CD4-positive, alpha-beta T cell treated with Interferon gamma for 1 hour (primary cell): ENCODE measurements around the gene SH3BP5.
A peak's percentile ranks its signal among the peaks of the same experiment; 100 is the strongest.

ENCODE experiments used
- DNase-seq: peaks from one replicate; pipeline ENCODE4 v3.0.0-alpha.2; 2020

Gene SH3BP5

DNA sequence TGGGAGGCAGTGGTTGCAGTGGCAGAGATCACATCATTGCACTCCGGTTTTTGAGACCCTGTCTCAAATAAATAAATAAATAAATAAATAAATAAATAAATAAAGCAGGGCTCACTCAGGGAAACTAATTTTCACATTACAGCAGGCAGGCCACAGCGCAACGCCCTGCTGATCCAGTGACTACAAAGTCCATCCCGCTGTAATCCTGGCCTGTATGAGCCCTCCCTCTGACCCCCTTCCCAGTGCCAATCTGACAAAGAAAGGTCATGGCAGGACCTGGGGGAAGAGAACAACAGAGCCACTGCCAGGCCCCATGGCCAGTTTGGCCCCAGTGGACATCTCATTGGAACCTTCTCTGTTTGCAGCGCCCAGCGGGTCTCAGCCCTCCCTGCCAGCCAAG lies 9.3 kb downstream of the SH3BP5 start:
- DNase-seq = no peak

DNA sequence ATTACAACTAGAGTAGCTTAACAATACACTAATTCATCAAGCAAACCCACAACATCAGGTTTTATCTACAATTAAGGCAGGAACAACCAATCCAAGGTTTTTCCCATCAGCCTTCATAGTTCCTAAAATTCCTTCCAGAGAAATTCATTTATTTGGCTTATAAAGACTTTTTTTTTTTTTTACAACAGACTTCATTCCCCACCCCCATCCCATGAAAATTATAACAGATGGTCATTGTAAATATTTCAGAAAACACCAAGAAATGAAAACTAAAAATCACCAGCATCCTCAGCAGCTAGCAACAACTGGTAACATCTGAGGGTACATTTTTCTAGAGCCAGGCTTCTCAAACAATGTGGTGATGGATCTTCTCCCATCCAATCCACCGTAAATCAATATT lies 11.0 kb downstream of the SH3BP5 start:
- DNase-seq = no peak

DNA sequence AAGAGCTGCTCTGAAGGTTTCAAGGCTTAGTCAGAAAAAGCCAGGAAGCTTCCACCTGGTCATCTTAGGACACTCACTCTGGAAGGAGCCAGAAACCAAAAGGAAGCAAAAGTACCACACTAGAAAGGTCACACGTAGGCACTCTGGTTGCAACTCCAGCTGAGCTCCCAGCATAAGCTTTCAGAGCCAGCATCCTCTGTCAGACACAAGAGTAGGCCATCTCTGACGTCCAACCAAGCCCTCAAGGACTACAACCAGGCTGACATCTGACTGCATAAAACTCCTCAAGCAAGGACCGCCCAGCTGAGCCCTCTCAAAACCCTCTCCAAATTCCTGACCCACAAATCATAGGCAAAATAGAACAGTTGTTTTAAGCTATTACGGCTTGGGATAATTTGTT lies 12.8 kb downstream of the SH3BP5 start:
- no peak for DNase-seq

DNA sequence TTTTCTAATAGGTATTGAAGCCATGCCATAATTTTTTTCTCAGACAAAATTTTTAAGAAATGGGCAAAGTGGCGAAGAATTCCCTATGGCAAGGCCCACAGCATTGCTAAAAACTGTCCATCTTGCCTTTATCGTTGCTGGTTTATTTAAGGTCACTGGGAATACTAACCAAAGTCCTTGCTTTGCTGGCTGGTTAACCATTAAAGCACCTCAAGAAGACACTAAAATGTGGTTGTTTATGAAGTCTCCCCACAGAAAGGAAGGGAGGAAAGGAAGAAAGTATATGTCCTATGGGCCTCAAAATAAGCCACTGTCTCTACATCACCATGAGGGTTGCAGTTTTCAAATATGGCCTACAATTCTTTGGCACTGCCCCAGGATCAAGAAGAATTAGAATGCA lies 13.2 kb downstream of the SH3BP5 start:
- no peak for DNase-seq

DNA sequence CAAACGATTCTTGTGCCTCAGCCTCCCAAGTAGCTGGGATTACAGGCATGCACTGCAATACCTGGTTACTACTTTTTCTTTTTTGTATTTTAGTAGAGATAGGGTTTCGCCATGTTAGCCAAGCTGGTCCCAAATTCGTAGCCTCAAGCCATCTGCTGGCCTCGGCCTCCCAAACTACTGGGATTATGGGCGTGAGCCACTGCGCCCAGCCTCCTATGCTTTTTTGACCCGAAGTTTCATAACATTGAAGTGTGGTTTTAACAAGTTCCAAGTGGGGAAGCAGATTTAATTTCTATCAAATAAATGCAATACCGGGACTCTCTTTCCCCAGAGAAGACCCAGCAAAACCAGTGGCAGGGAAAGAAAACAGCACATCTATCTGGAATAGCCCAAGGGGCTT lies 13.7 kb downstream of the SH3BP5 start:
- DNase-seq = no peak

DNA sequence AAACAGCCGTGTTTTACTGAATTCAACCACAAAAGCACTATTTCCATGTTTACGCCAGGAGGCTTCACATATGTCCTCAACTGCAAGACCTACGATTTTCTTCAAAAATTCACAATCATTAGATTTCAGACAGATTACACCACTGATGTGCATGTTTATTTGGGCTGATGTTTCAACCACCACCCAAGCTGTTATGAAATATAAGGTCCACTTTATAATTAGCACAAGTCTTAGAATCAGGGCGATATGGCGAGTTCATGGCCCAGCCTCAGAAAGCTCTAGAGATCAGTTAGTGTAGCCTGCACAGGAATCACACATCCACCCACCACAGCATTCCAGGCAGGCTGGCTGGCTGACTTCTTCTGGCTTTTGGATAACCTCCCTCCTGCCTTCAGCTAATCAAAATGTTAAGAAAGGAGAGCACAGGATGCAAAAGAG lies 15.4 kb downstream of the SH3BP5 start:
- no peak for DNase-seq

DNA sequence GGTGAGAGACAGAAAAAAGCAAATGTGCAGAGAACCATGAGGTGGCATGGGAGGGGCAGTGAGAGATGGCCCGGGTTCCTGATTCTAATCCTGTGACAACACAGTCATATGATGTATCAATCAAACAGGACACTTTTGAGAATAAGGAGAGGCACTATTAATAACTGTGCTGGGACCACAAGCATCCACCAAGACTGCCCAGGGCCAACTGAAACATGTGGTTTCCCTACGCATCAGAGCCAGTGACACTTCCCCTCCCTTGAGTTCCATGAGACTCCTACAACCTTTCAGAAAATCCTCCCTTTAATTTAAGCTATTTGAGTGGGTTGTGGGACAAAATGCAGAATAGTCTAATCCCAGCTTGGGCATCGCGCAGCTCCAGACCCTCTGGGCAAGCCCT lies 17.4 kb downstream of the SH3BP5 start:
- no peak for DNase-seq

DNA sequence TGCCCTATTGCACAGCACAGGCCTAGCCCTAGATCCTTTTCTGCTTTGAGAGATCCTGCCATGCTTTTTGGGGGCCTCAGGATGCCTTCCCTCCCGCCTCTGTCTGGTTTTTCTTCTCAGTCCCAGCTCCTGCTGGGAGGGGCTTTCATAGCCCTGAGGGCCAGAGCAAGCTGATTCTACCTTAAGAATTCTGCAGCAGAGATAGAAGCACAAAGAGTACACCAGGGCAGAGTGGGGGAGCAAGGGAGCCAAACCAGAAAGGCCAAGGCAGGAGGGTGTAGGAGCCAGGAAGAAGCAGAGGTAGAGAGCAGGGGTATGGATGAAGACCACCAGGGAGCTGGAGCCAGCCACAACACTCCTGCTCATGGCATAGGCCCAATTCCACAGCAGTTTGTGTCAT lies 18.1 kb downstream of the SH3BP5 start:
- DNase-seq = no peak

DNA sequence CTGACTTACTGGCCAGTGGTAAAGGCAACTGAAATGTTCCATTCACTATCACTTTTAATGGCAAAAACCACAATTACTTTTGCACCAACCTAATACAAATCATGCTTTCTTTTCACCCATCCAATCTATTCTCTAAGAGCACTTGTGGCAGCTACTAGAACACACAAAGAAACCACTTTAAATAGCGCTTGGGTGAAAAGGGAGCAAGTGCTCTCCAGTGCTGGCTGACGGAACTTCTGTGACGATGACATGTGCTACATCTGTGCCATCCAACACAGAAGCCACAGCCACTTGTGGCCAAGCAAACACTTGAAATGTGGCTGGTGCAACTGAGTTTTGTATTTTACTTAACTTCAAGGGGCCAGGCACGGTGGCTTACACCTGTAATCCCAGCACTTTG lies 18.9 kb downstream of the SH3BP5 start:
- DNase-seq = no peak

DNA sequence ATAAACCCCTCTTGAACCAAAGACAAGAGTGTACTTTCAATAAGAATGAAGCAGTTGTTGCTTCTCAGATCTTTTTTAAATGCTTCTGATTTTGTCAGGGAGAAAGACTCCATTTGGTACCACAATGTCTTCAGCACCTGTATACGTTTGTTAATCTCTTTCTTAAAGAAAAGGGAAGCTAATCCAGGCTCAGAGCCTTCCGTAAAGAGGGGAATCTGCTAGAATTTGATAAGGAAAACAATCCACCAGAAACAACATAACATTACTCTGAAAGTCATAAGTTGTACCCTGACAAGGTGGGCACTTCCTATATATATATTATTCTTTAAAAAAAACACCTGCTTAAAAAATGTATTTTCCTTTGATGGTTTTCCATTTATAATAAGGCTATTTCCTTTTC lies 19.8 kb downstream of the SH3BP5 start:
- DNase-seq = no peak

DNA sequence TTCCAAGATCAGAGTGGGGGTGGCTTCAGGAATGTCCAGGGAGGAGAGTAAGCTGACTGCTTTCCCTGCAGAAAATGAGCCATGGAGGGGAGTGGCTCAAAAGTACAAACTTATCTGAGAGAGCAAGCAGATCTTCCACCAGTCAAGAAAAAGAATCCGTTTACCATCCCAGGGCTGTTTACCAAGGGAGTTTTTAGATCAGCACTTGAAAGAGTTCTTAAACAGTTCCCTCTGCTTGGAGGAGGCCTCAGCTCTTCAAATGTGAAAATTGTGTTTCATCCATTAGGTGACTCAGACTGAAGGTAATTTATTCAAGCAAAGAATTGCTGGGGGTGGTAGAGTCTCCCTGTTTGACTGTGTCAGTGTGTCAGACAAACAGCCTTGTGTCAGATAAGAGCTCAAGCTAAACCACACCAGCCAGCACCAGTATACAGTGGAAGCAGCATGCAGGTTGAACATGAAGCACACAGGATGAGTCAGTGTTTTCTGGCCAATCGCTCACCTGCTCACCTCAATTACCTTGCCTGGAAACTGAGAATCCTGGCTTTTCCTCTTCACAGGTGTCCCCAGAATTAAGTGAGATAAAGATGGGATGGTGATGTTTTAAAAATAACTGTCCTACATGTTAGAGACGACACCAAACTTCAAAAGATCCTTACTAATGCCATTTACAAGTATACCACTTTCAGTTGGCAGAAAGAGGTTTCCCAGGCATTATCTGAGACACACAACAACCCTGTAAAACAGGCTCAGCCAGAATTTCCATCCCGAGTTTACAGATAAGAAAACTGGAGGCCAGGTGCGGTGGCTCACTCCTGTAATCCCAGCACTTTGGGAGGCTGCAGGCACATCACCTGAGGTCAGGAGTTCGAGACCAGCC lies 21.7 kb downstream of the SH3BP5 start:
- no peak for DNase-seq

DNA sequence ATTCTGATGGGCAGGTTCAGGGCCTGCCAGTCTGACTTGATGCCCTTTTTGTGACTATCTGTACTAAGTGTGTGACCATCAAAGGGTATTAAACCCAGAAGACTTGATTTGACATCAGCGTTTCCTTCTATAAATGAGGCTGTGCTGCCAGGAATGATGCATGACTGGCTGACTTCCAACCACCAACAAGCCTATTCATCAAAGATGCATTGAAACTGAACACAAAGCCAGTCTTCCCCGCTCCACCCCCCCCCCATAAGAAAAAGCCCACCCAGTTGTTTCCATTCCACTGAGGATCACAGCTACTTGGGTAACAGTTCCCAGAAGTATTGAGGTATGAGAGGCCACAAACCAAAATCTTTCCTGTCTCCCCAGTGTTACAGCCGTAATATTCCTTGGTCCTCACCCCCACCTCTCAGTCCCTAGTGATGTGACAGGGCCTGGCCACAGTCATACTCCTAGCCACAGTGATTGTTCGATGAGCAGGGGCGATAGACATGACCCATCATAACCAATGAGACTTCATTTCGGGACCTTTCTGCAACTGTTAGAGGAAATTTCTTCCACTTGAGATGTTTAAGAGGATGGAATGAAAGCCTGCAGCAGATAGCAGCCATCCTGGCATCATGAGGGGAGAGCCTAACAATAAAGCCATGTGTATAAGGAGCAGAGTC lies 22.6 kb downstream of the SH3BP5 start:
- DNase-seq = no peak

DNA sequence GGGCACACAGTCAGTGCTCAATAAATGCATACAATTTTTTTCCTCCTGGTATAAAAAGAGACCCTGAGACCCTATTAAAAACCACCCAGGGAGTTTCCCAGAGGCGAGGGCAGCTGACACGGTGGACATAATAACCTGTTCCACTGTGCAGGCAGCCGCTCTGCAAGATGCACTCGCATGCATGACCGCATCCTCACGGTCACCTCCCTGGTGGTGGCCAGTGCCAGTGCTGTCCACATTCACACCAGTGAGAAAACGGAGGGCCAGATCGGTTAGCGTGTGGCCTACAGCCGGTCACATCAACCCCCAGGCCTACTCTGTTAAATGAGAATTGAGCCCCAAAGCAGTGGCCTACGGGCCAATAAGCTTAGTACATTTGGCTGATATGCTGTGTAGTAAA lies 24.8 kb downstream of the SH3BP5 start:
- DNase-seq = no peak

DNA sequence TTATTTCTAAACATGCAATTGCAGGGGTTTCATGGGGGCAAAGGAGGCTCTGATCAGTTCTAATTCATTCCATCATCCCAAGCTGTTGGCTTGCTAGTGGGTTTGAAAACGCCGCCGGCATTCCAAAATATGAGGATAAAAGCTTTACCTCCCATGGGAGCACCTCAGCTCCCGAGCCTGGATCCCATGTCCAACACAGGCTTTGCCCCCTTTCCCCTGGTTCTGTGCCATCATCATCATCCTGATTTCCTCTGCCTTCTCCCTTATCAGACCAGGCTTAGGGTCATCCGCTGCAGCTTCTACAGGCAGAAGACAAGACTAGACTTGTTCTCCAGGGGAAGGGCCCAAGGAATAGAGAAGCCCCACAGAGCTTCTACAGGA lies 25.4 kb downstream of the SH3BP5 start:
- no peak for DNase-seq

DNA sequence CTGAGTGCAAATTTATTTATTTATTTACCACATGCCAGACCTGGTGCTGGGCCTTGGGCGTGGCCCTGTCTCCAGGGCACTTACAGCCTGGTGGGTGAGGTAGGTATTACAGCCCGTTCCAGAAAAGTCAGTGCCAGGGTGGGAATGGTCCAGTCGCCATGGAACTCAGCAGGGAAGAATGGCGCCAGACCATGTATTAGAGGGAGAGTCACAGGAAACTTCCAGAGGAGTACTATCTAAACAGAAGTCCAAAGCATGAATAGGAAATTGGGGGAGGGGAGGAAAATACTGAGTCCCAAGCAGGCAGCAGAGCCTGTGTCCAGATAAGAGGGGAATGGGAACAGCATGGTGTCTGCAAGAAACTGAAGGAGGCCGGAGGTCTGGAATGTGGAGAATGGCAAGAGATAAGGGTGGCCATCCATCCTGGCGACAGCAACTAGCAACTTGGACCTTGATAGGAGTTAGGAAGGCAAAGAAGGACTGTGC lies 27.0 kb downstream of the SH3BP5 start:
- DNase-seq = no peak

DNA sequence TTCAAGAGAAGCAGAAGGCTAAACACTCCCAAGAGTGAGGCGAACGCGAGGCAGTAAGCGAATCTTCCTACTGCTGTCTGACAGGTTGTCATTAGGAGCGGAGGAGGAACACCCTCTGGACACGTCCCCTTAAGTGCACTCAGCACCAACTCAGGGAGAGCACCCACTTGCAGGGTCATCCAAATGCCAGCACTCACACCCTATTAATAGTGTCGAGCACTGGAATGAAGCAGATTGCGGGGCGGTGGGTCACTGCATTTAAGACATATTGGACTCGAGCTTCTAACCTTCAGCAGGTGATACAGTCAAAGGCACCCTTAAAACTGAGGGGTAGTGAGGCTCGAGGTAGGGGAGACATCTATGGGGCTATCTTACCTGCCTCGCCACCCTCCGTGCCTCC lies 28.7 kb downstream of the SH3BP5 start:
- DNase-seq = no peak

DNA sequence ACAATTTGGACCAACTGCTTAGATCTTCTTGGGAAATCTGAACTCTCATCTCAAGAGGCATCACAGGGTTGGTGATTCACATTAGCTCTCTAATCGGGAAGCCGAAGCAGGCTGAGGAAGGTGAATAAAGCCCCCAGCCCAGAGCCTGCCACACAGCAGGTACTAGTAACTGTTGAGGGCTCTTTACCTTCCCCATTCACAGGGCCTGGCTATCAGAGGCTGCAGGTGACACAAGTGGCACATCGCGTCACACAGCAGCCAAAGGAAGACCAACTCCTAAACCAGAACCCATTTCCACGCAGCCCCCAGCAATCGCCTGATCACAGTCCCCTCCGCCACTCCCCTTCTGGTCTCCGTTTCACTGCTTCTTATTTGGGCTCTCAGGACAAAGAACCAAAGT lies 29.2 kb downstream of the SH3BP5 start:
- no peak for DNase-seq

DNA sequence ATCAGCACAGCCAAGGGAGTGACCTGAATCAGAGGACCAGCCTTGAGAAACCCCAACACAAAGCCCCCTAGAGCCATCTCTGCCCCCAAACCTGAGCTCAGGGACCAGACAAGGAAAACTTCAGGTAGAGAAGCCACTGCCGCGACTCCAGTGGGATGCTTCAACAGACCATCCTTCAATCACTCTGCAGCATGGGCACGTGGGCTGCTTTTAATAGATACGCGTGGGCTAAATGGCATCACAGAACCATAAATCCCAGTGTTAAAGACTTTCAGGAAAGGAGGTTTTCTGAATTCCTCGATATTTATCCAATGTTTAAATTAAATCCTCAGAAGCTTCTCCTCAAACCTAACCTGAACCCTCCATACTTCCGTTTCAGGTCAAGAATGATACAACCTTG lies 30.6 kb downstream of the SH3BP5 start:
- DNase-seq = no peak

DNA sequence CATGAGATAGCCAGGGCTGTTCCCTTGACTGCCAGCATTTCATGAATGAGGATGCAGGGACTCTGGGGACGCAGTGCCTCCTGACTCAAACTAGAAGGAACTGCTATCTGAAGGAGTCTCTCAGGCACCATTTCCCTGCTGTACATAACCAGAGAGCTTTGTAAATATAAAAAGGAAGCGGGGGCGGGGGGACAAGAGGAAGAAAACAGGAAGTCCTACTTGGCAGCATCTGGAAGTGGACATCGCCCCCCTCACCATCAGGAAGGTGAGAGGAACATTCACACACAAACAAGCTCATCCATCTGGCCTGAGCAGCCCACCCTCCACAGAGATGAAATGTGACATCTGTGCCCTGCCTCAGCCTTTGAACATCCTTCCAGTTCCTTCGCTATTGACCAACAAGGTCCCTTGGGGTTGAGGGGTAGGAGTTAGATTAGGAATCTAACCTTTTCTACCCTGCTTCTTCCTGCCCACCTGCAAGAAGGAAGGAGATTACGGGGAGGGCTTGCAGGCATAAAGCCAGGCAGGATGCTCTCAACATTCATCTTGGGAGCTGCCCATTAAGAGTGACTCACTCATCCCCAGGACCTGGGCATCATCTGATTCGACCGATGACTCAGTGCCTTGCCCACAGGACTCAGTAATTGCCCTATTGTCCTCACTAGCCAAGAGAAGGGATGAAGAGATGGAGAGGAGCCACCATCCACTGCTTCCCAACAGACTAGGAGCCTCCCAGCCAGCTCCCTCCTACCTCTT lies 31.9 kb downstream of the SH3BP5 start:
- peak; percentile 60 for DNase-seq

DNA sequence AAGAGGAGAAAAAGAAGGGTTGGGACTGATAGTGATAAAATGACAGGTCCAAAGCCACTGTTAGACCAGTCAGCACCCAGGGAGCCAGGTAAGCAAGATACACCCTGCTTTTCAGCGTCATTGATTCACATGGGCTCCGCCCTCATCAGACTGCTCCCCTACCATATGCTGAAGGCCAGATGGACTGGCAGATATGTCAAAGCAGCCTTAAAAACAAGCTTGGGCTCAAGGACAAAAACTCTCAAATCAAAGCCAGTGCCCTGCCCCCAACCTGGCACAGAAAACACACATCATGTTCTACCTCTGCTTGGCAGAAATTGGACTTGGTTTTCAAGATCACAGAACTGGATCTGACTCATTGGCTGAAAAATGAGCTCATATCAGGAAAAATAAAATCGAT lies 33.4 kb downstream of the SH3BP5 start:
- no peak for DNase-seq

DNA sequence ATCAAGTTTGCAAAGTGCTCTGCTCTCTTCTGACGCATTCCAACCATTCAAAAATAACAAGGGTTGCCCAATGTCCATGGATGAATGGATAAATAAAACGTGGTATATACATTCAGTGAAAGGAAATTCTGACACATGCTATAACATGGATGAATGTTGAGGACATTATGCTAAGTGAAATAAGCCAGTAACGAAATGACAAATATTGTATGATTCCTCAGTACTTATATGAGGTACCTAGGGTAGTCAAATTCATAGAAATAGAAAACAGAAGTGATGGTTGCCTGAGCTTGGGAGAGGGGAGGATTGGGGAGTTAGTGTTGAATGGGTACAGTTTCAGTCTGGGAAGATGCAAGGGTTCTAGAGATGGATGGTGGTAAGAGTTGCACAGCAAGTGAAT lies 33.9 kb downstream of the SH3BP5 start:
- no peak for DNase-seq

DNA sequence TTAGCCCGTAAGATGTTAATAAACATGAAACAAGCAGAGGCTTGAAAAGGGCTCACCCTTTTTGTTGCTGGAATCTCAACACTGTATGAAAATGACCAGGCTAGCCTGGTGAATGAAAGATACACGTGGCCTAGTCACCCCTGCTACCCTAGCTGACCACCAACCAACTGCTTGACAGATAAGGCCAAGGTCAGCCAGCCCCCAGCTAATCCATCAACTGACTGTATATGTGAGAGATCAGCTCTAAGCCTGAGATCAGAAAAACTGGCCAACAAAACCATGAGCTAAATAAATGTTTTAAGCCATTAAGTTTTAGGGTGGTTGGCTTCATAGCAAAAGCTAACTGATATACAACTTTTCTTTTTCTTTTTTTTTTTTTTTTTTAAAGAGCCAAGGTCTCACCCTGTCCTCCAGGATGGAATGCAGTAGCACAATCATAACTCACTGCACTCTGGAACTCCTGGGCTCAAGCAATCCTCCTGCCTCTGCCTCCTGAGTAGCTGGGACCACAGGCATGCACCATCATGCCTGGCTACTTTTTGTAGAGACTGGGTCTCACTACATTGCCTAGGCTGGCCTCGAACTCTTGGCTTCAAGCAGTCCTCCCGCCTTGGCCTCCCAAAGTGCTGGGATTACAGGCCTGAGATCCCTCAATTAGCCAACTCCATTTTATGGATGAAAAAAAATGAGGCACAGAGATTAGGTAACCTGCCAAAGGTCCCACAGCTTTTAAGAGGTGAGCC lies 34.6 kb downstream of the SH3BP5 start:
- no peak for DNase-seq

DNA sequence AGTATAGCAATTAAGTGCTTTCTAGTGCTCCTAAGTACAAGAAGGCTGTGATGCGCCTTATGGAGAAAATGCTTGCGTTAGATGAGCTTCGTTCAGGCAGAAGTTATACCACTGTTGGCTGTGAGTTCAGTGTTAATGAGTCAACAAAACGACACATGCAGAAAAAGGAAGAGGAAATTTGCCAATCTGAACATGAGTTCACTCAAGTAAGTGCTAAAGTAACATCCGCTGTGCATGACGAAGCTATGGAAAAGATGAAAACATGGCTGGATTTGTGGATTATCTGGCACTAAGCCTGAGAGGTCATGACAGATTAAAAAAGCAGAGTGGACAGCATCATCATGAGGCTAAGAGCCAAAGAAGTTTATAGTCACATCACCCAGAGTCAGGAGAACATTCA lies 36.9 kb downstream of the SH3BP5 start:
- no peak for DNase-seq
